Bronchial epithelial cell (primary cell): ENCODE results near the gene CCDC186. TPM values are rescaled to one million over a fixed set of nuclear protein-coding genes. Genes with fewer than 3 reads are reported as not detected.
A peak's percentile ranks its signal among the peaks of the same experiment; 100 is the strongest.

Experiments used
- DNase-seq: peaks from one replicate; pipeline ENCODE4 v3.0.0-alpha.2; 2010; ENCODE audit warnings: low read depth
- FAIRE-seq: peaks from 2 replicates; lab custom pipeline; 2011; peaks lifted over from hg19 to GRCh38; lab: Jason Lieb, UNC
- H3K27me3 ChIP-seq: 2 replicates; pipeline ENCODE4 v1.5.1; 2011; ENCODE audit warnings: low read length; ENCODE audit not compliant: control insufficient read depth, insufficient read depth
- H3K36me3 ChIP-seq: 2 replicates; pipeline ENCODE4 v1.5.1; 2011; ENCODE audit warnings: low read length; ENCODE audit not compliant: control insufficient read depth, insufficient read depth
- H3K4me3 ChIP-seq: 2 replicates; pipeline ENCODE4 v1.5.1; 2011; ENCODE audit warnings: mild to moderate bottlenecking, low read depth, low read length, control low read depth
- total RNA-seq: library from RNA; depleted of rRNA; stranded (reverse); fragments of >200 nt; gene quantifications from 2 replicates; pipeline ENCODE4 v1.2.1, GENCODE V29; 2014
- TF ChIP-seq, protein P1 (sequence below): IDR thresholded peaks from 2 replicates; pipeline ENCODE4 v1.5.1; 2011; ENCODE audit warnings: mild to moderate bottlenecking, moderate library complexity, low read length, control low read depth, inconsistent platforms; ENCODE audit not compliant: insufficient read depth, severe bottlenecking

CCDC186 gene
- total RNA-seq, 1 donor from 2014 or later = 21.6 TPM

DNA sequence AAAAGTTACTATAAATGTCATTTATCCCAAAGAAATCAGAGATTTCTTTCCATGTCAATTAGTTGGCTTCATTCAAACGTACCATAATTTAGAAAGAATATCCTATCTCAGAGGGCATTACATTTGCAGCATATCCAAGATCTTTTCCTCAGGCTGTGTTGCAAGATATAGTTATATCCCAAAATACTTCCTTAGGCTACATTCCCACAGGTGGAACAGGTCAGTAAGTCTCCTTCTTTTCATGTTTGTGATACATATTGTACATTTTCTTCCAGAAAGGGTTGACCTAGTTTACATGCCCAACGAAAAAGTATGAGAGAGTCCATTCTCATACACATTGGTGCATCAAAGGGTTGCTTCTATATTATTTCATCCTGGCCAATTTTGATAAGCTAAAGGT, 38.1 kb upstream of the CCDC186 start:
- Histone ChIP-seq H3K4me3 (no peak overlapping the region), H3K27me3 (no peaks in the 10 kb centered on the region), H3K36me3 (no peaks in the 10 kb centered on the region)
- TF ChIP-seq, protein P1, sequence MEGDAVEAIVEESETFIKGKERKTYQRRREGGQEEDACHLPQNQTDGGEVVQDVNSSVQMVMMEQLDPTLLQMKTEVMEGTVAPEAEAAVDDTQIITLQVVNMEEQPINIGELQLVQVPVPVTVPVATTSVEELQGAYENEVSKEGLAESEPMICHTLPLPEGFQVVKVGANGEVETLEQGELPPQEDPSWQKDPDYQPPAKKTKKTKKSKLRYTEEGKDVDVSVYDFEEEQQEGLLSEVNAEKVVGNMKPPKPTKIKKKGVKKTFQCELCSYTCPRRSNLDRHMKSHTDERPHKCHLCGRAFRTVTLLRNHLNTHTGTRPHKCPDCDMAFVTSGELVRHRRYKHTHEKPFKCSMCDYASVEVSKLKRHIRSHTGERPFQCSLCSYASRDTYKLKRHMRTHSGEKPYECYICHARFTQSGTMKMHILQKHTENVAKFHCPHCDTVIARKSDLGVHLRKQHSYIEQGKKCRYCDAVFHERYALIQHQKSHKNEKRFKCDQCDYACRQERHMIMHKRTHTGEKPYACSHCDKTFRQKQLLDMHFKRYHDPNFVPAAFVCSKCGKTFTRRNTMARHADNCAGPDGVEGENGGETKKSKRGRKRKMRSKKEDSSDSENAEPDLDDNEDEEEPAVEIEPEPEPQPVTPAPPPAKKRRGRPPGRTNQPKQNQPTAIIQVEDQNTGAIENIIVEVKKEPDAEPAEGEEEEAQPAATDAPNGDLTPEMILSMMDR = no peak
- FAIRE-seq (no peak), DNase-seq (no peak)

DNA sequence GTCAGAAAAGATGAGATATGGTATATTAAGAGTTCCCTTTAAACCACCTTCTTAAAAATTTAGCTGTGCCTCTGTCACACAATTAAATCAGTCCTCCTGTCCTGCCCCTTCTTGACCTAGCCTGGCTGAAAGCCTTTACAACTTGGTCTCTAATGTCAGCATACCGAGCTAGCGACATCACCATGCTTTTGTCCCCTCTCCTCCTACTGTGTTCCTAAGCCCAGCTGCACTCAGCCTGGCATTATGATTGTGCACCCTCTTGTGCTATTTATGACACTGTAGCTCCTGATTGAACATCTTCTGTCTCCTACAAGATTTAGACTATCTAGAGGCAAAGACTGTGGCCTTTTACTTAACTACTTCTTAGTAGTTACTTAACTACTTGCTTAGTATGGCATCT, 34.3 kb upstream of the CCDC186 start:
- Histone ChIP-seq H3K27me3 (no peaks in the 10 kb centered on the region), H3K36me3 (no peaks in the 10 kb centered on the region), H3K4me3 (no peak overlapping the region)
- FAIRE-seq (no peak), DNase-seq (no peak)
- TF ChIP-seq, protein P1 = no peak

DNA sequence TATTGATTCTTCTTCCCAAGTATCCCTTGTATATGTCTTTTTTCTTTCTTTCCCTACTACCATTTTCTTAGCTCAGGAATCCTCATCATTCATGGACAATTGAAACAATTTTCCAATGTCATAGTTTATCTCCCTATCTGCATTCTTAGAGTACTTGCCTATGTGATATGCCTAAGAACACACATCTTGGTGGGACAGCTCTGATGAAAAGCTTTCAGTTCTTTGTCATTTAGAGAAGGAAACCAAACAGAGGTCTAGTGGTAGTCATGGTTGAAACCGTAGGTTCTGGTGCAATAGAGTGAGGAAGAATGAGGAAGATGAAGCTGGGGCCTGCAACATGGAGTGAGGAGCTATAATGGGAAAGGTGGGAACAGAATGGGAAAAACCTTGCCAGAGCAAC, 33.3 kb upstream of the CCDC186 start:
- Histone ChIP-seq H3K36me3 (no peaks in the 10 kb centered on the region), H3K27me3 (no peaks in the 10 kb centered on the region), H3K4me3 (no peak overlapping the region)
- no peak for DNase-seq
- FAIRE-seq = no peak
- TF ChIP-seq, protein P1 = no peak

DNA sequence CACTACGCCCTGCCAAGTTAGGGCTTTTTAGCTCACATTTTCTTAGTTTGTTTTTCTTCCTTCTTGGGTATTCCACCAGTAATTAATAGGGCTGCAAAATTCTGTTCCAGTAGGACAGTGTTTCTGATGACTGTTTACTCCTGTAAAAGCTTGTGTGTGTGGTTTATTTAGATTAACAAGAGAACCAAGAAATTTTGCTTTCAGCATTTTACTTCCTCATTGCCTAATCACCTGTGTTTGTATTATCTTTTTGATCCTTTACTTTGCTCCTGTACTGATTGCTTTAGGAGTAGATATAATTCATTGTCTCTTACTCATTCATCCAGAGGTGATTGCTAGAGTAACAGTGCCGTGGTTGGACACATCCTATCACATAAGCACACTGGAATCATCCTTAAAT, 32.9 kb upstream of the CCDC186 start:
- FAIRE-seq (no peak), DNase-seq (peak; percentile 24)
- Histone ChIP-seq H3K27me3 (no peaks in the 10 kb centered on the region), H3K36me3 (no peaks in the 10 kb centered on the region), H3K4me3 (no peak overlapping the region)
- TF ChIP-seq, protein P1 = no peak

DNA sequence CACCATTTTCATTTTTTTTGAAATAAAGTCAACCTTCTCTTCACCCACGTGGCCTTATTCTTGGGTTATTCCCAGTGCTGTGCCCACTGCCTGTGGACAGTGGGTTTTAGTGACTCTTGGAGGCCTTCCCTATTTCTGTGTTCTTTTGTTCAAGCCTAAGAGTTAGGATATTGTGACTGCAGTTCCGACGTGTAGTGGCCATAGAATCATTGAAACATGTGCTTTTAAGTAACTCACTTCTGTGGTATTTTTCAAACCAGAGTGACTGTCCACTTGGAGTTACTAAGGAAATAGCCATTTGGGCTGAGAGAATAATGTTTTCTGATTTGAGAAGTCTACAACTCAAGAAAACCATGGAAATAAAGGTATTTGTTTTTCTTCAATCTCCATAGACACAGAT, 28.8 kb upstream of the CCDC186 start:
- TF ChIP-seq, protein P1 = no peak
- no peak overlapping the region for H3K4me3 ChIP-seq
- DNase-seq (no peak), FAIRE-seq (no peak)
- no peaks in the 10 kb centered on the region for H3K36me3 ChIP-seq
- H3K27me3 ChIP-seq = no peaks in the 10 kb centered on the region

DNA sequence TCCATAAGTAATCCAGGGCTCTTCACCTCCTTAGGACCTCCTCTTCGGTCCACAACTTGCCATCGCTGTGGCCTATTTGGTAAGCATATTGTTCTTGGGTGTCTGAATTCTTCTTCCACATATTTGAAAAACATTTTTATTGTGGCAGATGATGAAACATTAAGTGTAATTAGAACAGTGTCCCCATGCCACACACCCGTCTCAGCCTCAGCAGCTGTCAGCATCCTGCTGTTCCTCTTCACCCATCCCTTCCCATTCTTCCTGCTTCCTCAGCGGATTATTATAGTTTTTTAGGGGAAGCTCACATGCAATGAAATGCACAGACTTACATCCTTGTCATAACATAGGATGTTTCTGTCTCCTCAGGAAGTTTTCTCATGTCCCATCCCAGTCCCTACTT, 25.2 kb upstream of the CCDC186 start:
- Histone ChIP-seq H3K27me3 (no peaks in the 10 kb centered on the region), H3K4me3 (no peak overlapping the region), H3K36me3 (no peaks in the 10 kb centered on the region)
- TF ChIP-seq, protein P1 = no peak
- FAIRE-seq (no peak), DNase-seq (no peak)
